HepG2 (cell line): Measurements from ENCODE around the gene ADGRF1. TPM values are rescaled to one million over a fixed set of nuclear protein-coding genes. Genes with fewer than 3 reads are reported as not detected.

Experiments used
- CENPBD1 ChIP-seq: sonication (generic); formaldehyde crosslinking; IDR thresholded peaks from 2 replicates; pipeline ENCODE4 v1.8.0; 2022; ENCODE audit warnings: missing genetic modification reagents, low read depth, mild to moderate bottlenecking, borderline replicate concordance
- DMTF1 ChIP-seq: sonication (generic); formaldehyde crosslinking; IDR thresholded peaks from 2 replicates; pipeline ENCODE4 v1.4.0; 2020; ENCODE audit warnings: mild to moderate bottlenecking, missing genetic modification reagents
- ERF ChIP-seq: IDR thresholded peaks from 2 replicates; pipeline ENCODE4 v1.6.1; 2018; ENCODE audit warnings: missing biosample characterization, missing genetic modification reagents
- FOXP1 ChIP-seq, 2 experiments: fragments of 450-650 bp in 1 of 2; IDR thresholded peaks; 2 replicates each; pipeline ENCODE4 v1.6.1; 2017 to 2018; ENCODE audit warnings: antibody characterized with exemption in 1 of 2
- GATAD2A ChIP-seq: IDR thresholded peaks from 2 replicates; pipeline ENCODE4 v1.6.1; 2016
- GLI4 ChIP-seq: sonication (generic); formaldehyde crosslinking; IDR thresholded peaks from 2 replicates; pipeline ENCODE4 v1.5.1; 2020; ENCODE audit warnings: missing genetic modification reagents, mild to moderate bottlenecking, moderate library complexity, borderline replicate concordance
- HNRNPH1 ChIP-seq: fragments of 200-400 bp; formaldehyde crosslinking; optimal IDR thresholded peaks from 2 replicates; pipeline ENCODE3; 2017; ENCODE audit warnings: mild to moderate bottlenecking, low read depth, low read length
- MEIS2 ChIP-seq: sonication (generic); formaldehyde crosslinking; IDR thresholded peaks from 2 replicates; pipeline ENCODE4 v1.9.0; 2021; ENCODE audit warnings: mild to moderate bottlenecking, missing genetic modification reagents
- MTF1 ChIP-seq: sonication (generic); formaldehyde crosslinking; IDR thresholded peaks from 2 replicates; pipeline ENCODE4 v1.5.0; 2020; ENCODE audit warnings: missing genetic modification reagents
- PRDM10 ChIP-seq: sonication (generic); formaldehyde crosslinking; IDR thresholded peaks from 2 replicates; pipeline ENCODE4 v1.4.0; 2020; ENCODE audit warnings: low read depth, missing genetic modification reagents
- RAD51 ChIP-seq: fragments of 450-650 bp; IDR thresholded peaks from 2 replicates; pipeline ENCODE4 v1.6.1; 2016; ENCODE audit warnings: borderline replicate concordance
- ZGPAT ChIP-seq: IDR thresholded peaks from 2 replicates; pipeline ENCODE4 v1.6.1; 2016; ENCODE audit warnings: mild to moderate bottlenecking
- ZNF570 ChIP-seq: sonication (generic); formaldehyde crosslinking; IDR thresholded peaks from 2 replicates; pipeline ENCODE4 v1.4.0; 2020; ENCODE audit warnings: mild to moderate bottlenecking, missing genetic modification reagents, borderline replicate concordance
- ZNF709 ChIP-seq: sonication (generic); formaldehyde crosslinking; IDR thresholded peaks from 2 replicates; pipeline ENCODE4 v1.5.0; 2020; ENCODE audit warnings: mild to moderate bottlenecking, missing genetic modification reagents
- ZNF83 ChIP-seq: sonication (generic); formaldehyde crosslinking; IDR thresholded peaks from 2 replicates; pipeline ENCODE4 v1.4.0; 2020; ENCODE audit warnings: missing genetic modification reagents, mild to moderate bottlenecking, borderline replicate concordance
- ZSCAN22 ChIP-seq: sonication (generic); formaldehyde crosslinking; IDR thresholded peaks from 2 replicates; pipeline ENCODE4 v1.4.0; 2020; ENCODE audit warnings: mild to moderate bottlenecking, missing genetic modification reagents
- ZSCAN5A ChIP-seq: sonication (generic); formaldehyde crosslinking; IDR thresholded peaks from 2 replicates; pipeline ENCODE4 v1.8.0; 2022; ENCODE audit warnings: mild to moderate bottlenecking, missing genetic modification reagents, borderline replicate concordance
- polyA plus RNA-seq, 8 experiments: library from polyadenylated mRNA; depleted of rRNA in 3 of 8; stranded (reverse) in 7 of 8; unstranded in 1 of 8; fragments of >200 nt; fragmentation: Illumina TruSeq in 4 of 8; extraction: Trizol in 4 of 8; gene quantifications; 2 replicates each; pipeline versions ENCODE4 v1.2.1 to v1.2.3, GENCODE V29; 2011 to 2016; ENCODE audit warnings: low read depth in 4 of 8, missing spikeins in 1 of 8, mixed read lengths in 1 of 8; ENCODE audit not compliant: insufficient read depth in 1 of 8
- total RNA-seq, 5 experiments: library from RNA; depleted of rRNA; stranded (reverse); fragments of >200 nt; fragmentation: Illumina TruSeq; extraction: Trizol; gene quantifications; 2 replicates each; pipeline ENCODE4 v1.2.3, GENCODE V29; 2016; ENCODE audit warnings: low read depth in 1 of 5

Gene ADGRF1
- total and polyA plus RNA-seq, 2 of the 13 experiments (the other 11 are each of a cell fraction or from before 2014, with no cell fraction given) = not detected

GRCh38 chr6:47073125-47074110, 31.3 kb upstream of the ADGRF1 start (continued):
- TF ChIP-seq PRDM10 (CRISPR knock-in tag) (peak; percentile 50; the same call in 1 of the 2 replicates), ZSCAN22 (CRISPR knock-in tag) (peak; percentile 67; the same call in 1 of the 2 replicates), MEIS2 (CRISPR knock-in tag) (peak; percentile 72; the same call in 1 of the 2 replicates), ZNF570 (0 out of 2 replicates have a peak, but pooled peaks have one; percentile 63), HNRNPH1 (no peak), ZNF83 (CRISPR knock-in tag) (no peak), DMTF1 (no peak), ZGPAT (CRISPR knock-in tag) (peak; percentile 97), GATAD2A (CRISPR knock-in tag) (peak; percentile 100), ERF (CRISPR knock-in tag) (peak; percentile 92), CENPBD1 (CRISPR knock-in tag) (no peak), MTF1 (CRISPR knock-in tag) (no peak), RAD51 (no peak), GLI4 (CRISPR knock-in tag) (no peak; the same call in 1 of the 2 replicates), FOXP1 (IDR thresholded peaks at IDR 0.05) (peak; percentile 89), FOXP1 (CRISPR knock-in tag; IDR thresholded peaks at IDR 0.05) (peak; percentile 97), ZNF709 (CRISPR knock-in tag) (no peak; the same call in 1 of the 2 replicates), ZSCAN5A (CRISPR knock-in tag) (peak; percentile 84; the same call in 1 of the 2 replicates)
